ENCODE data around the gene CREG2. TPM values are rescaled to one million over a fixed set of nuclear protein-coding genes. Genes with fewer than 3 reads are reported as not detected.

CREG2 gene
- total RNA-seq, 1 donor from 2014 or later: 0.92 TPM

GRCh38 chr2:101306410-101306809 is 80.9 kb downstream of the CREG2 start:
- no peak for DNase-seq

GRCh38 chr2:101305492-101306078 is 81.7 kb downstream of the CREG2 start:
- DNase-seq: no peak

GRCh38 chr2:101305035-101305434 is 82.3 kb downstream of the CREG2 start:
- no peak for DNase-seq

GRCh38 chr2:101303688-101304087 is 83.6 kb downstream of the CREG2 start:
- DNase-seq: no peak

- no peak for DNase-seq
Measured at GRCh38 chr2:101302016-101302415, 85.3 kb downstream of the CREG2 start.

GRCh38 chr2:101300836-101301235 is 86.5 kb downstream of the CREG2 start:
- DNase-seq: no peak

- no peak for DNase-seq
Measured at GRCh38 chr2:101300164-101300563, 87.1 kb downstream of the CREG2 start.

GRCh38 chr2:101299604-101300003 is 87.7 kb downstream of the CREG2 start:
- DNase-seq: no peak

- no peak for DNase-seq
Measured at GRCh38 chr2:101297383-101297782, 89.9 kb downstream of the CREG2 start.

GRCh38 chr2:101296371-101296770 is 90.9 kb downstream of the CREG2 start:
- no peak for DNase-seq

GRCh38 chr2:101295895-101296294 is 91.4 kb downstream of the CREG2 start:
- no peak for DNase-seq

Small RNAs within 50 kb of the gene (small RNA-seq; reads per million reads assigned to genes)
- 0.69 reads per million, percentile 80 among the genes with 10 or more reads in this experiment for gene MIR5696 (ENCODE audit: low replicate concordance)

Other genes starting within 250 kb of the CREG2 start
- 32.4 TPM for gene TBC1D8, start 236.1 kb downstream of the CREG2 start, total RNA-seq
- gene CNOT11, start 134.6 kb downstream of the CREG2 start, total RNA-seq: 18.4 TPM
- gene RNF149, start 78.8 kb downstream of the CREG2 start, total RNA-seq: 64.8 TPM
- 0.51 TPM for gene RFX8, start 87.6 kb upstream of the CREG2 start, total RNA-seq